ENCODE results near the gene KIZ. TPM values are rescaled to one million over a fixed set of nuclear protein-coding genes. Genes with fewer than 3 reads are reported as not detected.

The KIZ gene
- total RNA-seq, 1 donor from 2014 or later = 21.1 TPM

DNA sequence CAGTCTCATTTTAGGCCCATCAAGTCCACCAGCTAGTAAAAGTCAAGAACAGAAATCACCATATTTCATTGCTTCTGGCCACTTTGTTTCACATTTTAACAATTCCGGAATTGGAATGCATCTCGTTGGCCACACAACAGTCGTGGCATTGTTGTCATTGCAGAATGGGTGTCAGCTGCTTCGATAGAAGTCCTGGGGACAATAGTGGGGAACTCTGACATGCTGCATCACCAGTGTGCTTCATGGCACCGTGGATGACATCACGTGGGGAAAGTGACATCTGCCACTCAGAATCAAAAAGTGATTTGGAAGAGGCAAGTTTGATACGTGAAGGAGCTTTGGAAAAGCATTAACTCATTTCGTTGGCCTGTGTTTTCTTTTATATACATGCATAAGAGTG lies 133.5 kb downstream of the KIZ start:
- TF ChIP-seq, protein P1, sequence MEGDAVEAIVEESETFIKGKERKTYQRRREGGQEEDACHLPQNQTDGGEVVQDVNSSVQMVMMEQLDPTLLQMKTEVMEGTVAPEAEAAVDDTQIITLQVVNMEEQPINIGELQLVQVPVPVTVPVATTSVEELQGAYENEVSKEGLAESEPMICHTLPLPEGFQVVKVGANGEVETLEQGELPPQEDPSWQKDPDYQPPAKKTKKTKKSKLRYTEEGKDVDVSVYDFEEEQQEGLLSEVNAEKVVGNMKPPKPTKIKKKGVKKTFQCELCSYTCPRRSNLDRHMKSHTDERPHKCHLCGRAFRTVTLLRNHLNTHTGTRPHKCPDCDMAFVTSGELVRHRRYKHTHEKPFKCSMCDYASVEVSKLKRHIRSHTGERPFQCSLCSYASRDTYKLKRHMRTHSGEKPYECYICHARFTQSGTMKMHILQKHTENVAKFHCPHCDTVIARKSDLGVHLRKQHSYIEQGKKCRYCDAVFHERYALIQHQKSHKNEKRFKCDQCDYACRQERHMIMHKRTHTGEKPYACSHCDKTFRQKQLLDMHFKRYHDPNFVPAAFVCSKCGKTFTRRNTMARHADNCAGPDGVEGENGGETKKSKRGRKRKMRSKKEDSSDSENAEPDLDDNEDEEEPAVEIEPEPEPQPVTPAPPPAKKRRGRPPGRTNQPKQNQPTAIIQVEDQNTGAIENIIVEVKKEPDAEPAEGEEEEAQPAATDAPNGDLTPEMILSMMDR (IDR thresholded peaks at IDR 0.05; ENCODE audit: unreplicated experiment) = no peak
- no peak for DNase-seq (ENCODE audit: low spot score in 2 of 2, unreplicated experiment in 2 of 2)
- Mint-ChIP-seq H3K9me3 (no peaks in the 10 kb centered on the region), H3K27me3 (ENCODE audit: low read depth) (peaks cover 7% of the 10 kb centered on the region), H3K36me3 (no peaks in the 10 kb centered on the region), H3K4me1 (no peaks in the 10 kb centered on the region), H3K4me3 (no peak overlapping the region), H3K27ac (no peak overlapping the region)

DNA sequence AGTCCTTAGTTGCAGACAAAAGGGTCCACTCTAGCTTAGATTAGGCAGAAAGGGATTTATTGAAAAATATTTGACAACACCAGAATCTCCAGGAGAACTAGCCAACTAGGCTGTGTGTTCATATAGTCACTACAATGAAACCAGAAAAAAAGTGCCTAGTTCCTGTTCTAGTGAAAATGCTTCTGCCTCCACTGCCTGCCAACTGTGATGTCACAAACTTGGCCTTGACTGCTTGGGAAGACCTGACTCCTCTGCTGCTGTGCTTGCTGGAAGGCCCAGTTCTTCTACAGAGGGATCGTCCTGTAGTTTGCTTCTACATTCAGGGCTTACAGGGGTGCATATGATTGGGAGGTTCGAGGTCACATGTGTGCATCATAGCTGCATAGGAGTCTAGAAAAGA lies 136.9 kb downstream of the KIZ start:
- H3K36me3 Mint-ChIP-seq = no peaks in the 10 kb centered on the region
- no peak for DNase-seq (ENCODE audit: low spot score in 2 of 2, unreplicated experiment in 2 of 2)
- H3K27me3 Mint-ChIP-seq (ENCODE audit: low read depth) = peaks cover 14% of the 10 kb centered on the region
- H3K4me1 Mint-ChIP-seq = no peaks in the 10 kb centered on the region
- TF ChIP-seq, protein P1 (IDR thresholded peaks at IDR 0.05; ENCODE audit: unreplicated experiment) = no peak
- no peak overlapping the region for H3K4me3 Mint-ChIP-seq
- H3K9me3 Mint-ChIP-seq = peaks cover 4% of the 10 kb centered on the region
- no peak overlapping the region for H3K27ac Mint-ChIP-seq

DNA sequence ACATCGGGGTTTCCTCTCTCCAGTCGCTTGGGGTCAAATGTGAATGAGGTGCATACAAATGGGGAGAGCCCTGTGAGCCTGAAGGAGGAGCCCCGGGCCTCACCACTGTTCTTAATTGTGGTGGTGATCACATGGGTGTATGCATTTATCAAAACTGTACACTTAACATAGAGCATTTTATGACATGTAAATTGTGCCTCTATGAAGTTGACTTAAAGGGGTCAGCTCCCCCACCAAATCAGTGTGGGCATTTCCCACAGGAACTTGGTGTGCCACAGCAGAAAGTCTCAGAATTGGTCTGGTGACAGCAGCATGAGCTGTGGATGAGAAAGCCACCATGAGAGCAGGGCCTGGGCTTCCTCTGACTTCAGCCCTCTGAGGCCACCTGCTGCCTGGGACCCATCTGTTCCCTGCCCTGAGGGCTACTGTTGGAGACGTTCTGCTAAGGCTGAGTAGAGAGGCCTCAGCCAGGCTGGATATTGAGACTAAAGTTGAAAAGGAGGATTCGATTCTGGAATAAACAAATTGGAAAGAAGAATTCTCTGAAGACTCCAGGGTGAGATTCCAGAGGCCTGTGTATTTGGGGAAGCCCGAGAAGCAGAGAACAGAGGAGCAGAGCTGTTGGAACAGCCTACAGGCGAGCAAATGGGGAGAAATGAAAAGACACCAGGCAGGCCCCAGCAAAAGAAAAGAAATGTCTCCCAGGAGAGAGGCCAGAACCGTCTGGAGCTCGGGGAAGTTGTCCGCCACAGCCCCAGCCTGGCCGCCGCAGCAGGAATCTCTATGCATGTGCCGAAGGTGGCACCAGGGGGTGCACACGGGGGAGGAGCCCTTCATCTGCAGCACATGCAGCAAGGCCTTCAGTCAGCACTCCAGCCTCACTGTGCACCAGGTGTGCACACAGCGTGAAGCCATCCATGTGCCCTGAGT lies 139.6 kb downstream of the KIZ start:
- H3K36me3 Mint-ChIP-seq = no peaks in the 10 kb centered on the region
- no peaks in the 10 kb centered on the region for H3K4me1 Mint-ChIP-seq
- TF ChIP-seq, protein P1 (IDR thresholded peaks at IDR 0.05; ENCODE audit: unreplicated experiment) = no peak
- H3K9me3 Mint-ChIP-seq = peaks cover 5% of the 10 kb centered on the region
- peaks cover 33% of the 10 kb centered on the region for H3K27me3 Mint-ChIP-seq (ENCODE audit: low read depth)
- H3K27ac Mint-ChIP-seq = no peak overlapping the region
- H3K4me3 Mint-ChIP-seq = no peak overlapping the region
- no peak for DNase-seq (ENCODE audit: low spot score in 2 of 2, unreplicated experiment in 2 of 2)

DNA sequence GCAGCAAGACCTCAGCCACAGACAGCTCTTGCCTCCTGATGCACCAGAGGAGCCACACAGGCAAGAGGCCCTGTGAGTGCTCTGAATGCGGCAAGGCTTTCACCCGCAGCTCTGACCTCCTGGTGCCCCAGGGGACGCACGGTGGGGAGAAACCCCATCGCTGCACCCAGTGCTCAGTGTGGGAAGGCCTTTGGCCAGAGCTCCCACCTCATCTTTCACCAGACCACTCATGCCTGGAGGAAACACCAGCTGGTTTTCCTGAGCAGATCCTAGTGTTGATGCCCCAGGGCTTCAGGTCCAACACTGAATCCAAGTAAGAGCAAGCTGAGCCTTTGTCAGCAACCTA lies 140.3 kb downstream of the KIZ start:
- H3K9me3 Mint-ChIP-seq = peaks cover 5% of the 10 kb centered on the region
- H3K36me3 Mint-ChIP-seq = no peaks in the 10 kb centered on the region
- peaks cover 39% of the 10 kb centered on the region for H3K27me3 Mint-ChIP-seq (ENCODE audit: low read depth)
- no peak overlapping the region for H3K27ac Mint-ChIP-seq
- no peaks in the 10 kb centered on the region for H3K4me1 Mint-ChIP-seq
- TF ChIP-seq, protein P1 (IDR thresholded peaks at IDR 0.05; ENCODE audit: unreplicated experiment) = no peak
- no peak overlapping the region for H3K4me3 Mint-ChIP-seq
- DNase-seq (ENCODE audit: low spot score in 2 of 2, unreplicated experiment in 2 of 2) = no peak

DNA sequence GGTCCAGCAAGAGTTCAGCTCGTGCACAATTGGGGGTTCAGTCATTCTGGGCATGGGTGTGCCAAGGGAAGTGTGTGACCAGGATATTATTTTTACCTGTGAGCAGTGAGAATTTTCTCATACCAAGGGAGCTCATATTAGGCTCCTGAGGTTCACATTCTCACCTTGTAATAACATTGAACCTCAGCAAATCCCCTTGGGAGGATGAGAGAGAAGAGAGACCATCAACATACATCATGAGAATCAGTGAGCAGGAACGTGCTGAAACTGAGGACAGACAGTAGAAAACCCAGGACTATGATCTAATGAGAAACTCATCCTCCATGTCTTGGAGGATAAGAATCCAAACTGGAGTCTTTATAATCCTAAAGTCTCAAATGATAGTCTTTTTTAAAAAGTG lies 143.9 kb downstream of the KIZ start:
- peaks cover 5% of the 10 kb centered on the region for H3K9me3 Mint-ChIP-seq
- no peak overlapping the region for H3K27ac Mint-ChIP-seq
- H3K27me3 Mint-ChIP-seq (ENCODE audit: low read depth) = peaks cover 35% of the 10 kb centered on the region

More for the DNA sequence above, 143.9 kb downstream of the KIZ start:
- Mint-ChIP-seq H3K4me1 (no peaks in the 10 kb centered on the region), H3K36me3 (no peaks in the 10 kb centered on the region), H3K4me3 (no peak overlapping the region)
- no peak for DNase-seq (ENCODE audit: low spot score in 2 of 2, unreplicated experiment in 2 of 2)
- TF ChIP-seq, protein P1 (IDR thresholded peaks at IDR 0.05; ENCODE audit: unreplicated experiment) = no peak

Data from mesothelial cell of epicardium (in vitro differentiated cells).